ENCODE results near the gene GSG1L.
"Not testable (repeated sequence)": the region's sequence is repeated elsewhere in the genome, so short reads cannot be mapped to it uniquely, and the experiment has no call there.

Gene GSG1L

GRCh38 chr16:27899736-27900135 is 163.8 kb downstream of the GSG1L start:
- no peak for DNase-seq (ENCODE audit: low spot score)

GRCh38 chr16:27894386-27894785 is 169.1 kb downstream of the GSG1L start:
- DNase-seq (ENCODE audit: low spot score) = no peak

- no peak for DNase-seq (ENCODE audit: low spot score)
These were observed 170.6 kb downstream of the GSG1L start for GRCh38 chr16:27892879-27893278.

GRCh38 chr16:27890866-27891265 is 172.6 kb downstream of the GSG1L start:
- DNase-seq (ENCODE audit: low spot score) = no peak

- no peak for DNase-seq (ENCODE audit: low spot score)
These were observed 173.5 kb downstream of the GSG1L start for GRCh38 chr16:27890006-27890405.

GRCh38 chr16:27883576-27883975 is 179.9 kb downstream of the GSG1L start:
- DNase-seq (ENCODE audit: low spot score) = no peak

- DNase-seq (ENCODE audit: low spot score) = no peak
These were observed 183.2 kb downstream of the GSG1L start for GRCh38 chr16:27880287-27880686.

- DNase-seq (ENCODE audit: low spot score) = no peak
These were observed 183.8 kb downstream of the GSG1L start for GRCh38 chr16:27879601-27880247.

GRCh38 chr16:27872627-27873026 is 190.9 kb downstream of the GSG1L start:
- DNase-seq (ENCODE audit: low spot score) = not testable (repeated sequence)

- no peak for DNase-seq (ENCODE audit: low spot score)
These were observed 193.3 kb downstream of the GSG1L start for GRCh38 chr16:27870116-27870798.

GRCh38 chr16:27869411-27869810 is 194.1 kb downstream of the GSG1L start:
- no peak for DNase-seq (ENCODE audit: low spot score)

GRCh38 chr16:27868180-27868579 is 195.3 kb downstream of the GSG1L start:
- DNase-seq (ENCODE audit: low spot score) = no peak

GRCh38 chr16:27867122-27868110 is 196.1 kb downstream of the GSG1L start:
- DNase-seq (ENCODE audit: low spot score) = peak; percentile 88

- no peak for DNase-seq (ENCODE audit: low spot score)
These were observed 200.1 kb downstream of the GSG1L start for GRCh38 chr16:27863377-27863776.

GRCh38 chr16:27862953-27863352 is 200.6 kb downstream of the GSG1L start:
- no peak for DNase-seq (ENCODE audit: low spot score)

GRCh38 chr16:27860091-27860490 is 203.4 kb downstream of the GSG1L start:
- no peak for DNase-seq (ENCODE audit: low spot score)

GRCh38 chr16:27859020-27859419 is 204.5 kb downstream of the GSG1L start:
- no peak for DNase-seq (ENCODE audit: low spot score)

- no peak for DNase-seq (ENCODE audit: low spot score)
These were observed 209.9 kb downstream of the GSG1L start for GRCh38 chr16:27853651-27854050.

GRCh38 chr16:27853101-27853500 is 210.4 kb downstream of the GSG1L start:
- no peak for DNase-seq (ENCODE audit: low spot score)

GRCh38 chr16:27852681-27853080 is 210.8 kb downstream of the GSG1L start:
- no peak for DNase-seq (ENCODE audit: low spot score)

- no peak for DNase-seq (ENCODE audit: low spot score)
These were observed 211.4 kb downstream of the GSG1L start for GRCh38 chr16:27852116-27852515.

GRCh38 chr16:27851586-27851985 is 211.9 kb downstream of the GSG1L start:
- no peak for DNase-seq (ENCODE audit: low spot score)

GRCh38 chr16:27849621-27850020 is 213.9 kb downstream of the GSG1L start:
- DNase-seq (ENCODE audit: low spot score) = no peak

All from AG08396 (cell line).